CD14-positive monocyte (primary cell): ENCODE results near the gene CAMTA1. TPM values are rescaled to one million over a fixed set of nuclear protein-coding genes. Genes with fewer than 3 reads are reported as not detected.

ENCODE experiments used
- DNase-seq, 3 donors: peaks; one replicate each; pipeline ENCODE4 v3.0.0-alpha.2; 2011 to 2022
- H2AFZ ChIP-seq: 2 replicates; pipeline ENCODE4 v1.6.0; 2012; ENCODE audit warnings: mild to moderate bottlenecking, low read depth, low read length, inconsistent platforms; ENCODE audit not compliant: insufficient read depth, poor library complexity, severe bottlenecking
- H3K27ac ChIP-seq, 2 donors: 1 replicate in 1 of 2; 2 replicates in 1 of 2; pipeline ENCODE4 v1.5.1; 2012 to 2013; ENCODE audit warnings: low read length in 2 of 2, control low read depth in 1 of 2, inconsistent platforms in 1 of 2, low read depth in 1 of 2, mild to moderate bottlenecking in 1 of 2
- H3K27me3 ChIP-seq, 2 donors: one replicate each; pipeline versions ENCODE4 v1.6.0 to v1.6.1; 2011 to 2013; ENCODE audit warnings: low read length in 2 of 2; ENCODE audit not compliant: control insufficient read depth in 2 of 2, insufficient read depth in 2 of 2
- H3K36me3 ChIP-seq, 2 donors: replicated peaks in 1 of 2; 1 replicate in 1 of 2; 2 replicates in 1 of 2; pipeline versions ENCODE4 v1.5.1 to v1.6.1; 2012 to 2013; ENCODE audit warnings: low read length in 2 of 2, control low read depth in 1 of 2, inconsistent platforms in 1 of 2, mild to moderate bottlenecking in 1 of 2; ENCODE audit not compliant: insufficient read depth in 2 of 2, control insufficient read depth in 1 of 2
- H3K4me1 ChIP-seq, 2 donors: 1 replicate in 1 of 2; 2 replicates in 1 of 2; pipeline versions ENCODE4 v1.5.1 to v1.6.1; 2012 to 2013; ENCODE audit warnings: low read length in 2 of 2, control low read depth in 1 of 2, inconsistent platforms in 1 of 2, mild to moderate bottlenecking in 1 of 2, moderate library complexity in 1 of 2; ENCODE audit not compliant: insufficient read depth in 2 of 2, control insufficient read depth in 1 of 2
- H3K4me2 ChIP-seq: replicated peaks from 2 replicates; pipeline ENCODE3; 2012; ENCODE audit warnings: low read length, moderate library complexity, mild to moderate bottlenecking; ENCODE audit not compliant: poor library complexity, severe bottlenecking; ENCODE audit errors: extremely low read depth
- H3K4me3 ChIP-seq, 3 experiments: fragments of 200-600 bp in 1 of 3; sonication (generic) in 1 of 3; replicated peaks in 1 of 3; 1 replicate in 2 of 3; 2 replicates in 1 of 3; pipeline ENCODE4 v1.5.1; 2011 to 2013; ENCODE audit warnings: low read length in 3 of 3, mild to moderate bottlenecking in 3 of 3, control low read depth in 2 of 3, low read depth in 2 of 3, inconsistent platforms in 1 of 3, moderate library complexity in 1 of 3
- H3K79me2 ChIP-seq: 2 replicates; pipeline ENCODE4 v1.6.0; 2012; ENCODE audit warnings: mild to moderate bottlenecking, control low read depth, inconsistent platforms, low read length, moderate library complexity; ENCODE audit not compliant: insufficient read depth
- H3K9ac ChIP-seq: 2 replicates; pipeline ENCODE4 v1.6.0; 2017; ENCODE audit warnings: low read length, mild to moderate bottlenecking; ENCODE audit not compliant: insufficient read depth, poor library complexity, severe bottlenecking
- H3K9me3 ChIP-seq, 2 donors: replicated peaks in 1 of 2; 1 replicate in 1 of 2; 2 replicates in 1 of 2; pipeline versions ENCODE4 v1.5.1 to v1.6.1; 2012 to 2013; ENCODE audit warnings: low read length in 2 of 2, control low read depth in 1 of 2; ENCODE audit not compliant: control insufficient read depth in 1 of 2, insufficient read depth in 1 of 2
- H4K20me1 ChIP-seq: 2 replicates; pipeline ENCODE4 v1.6.0; 2012; ENCODE audit warnings: mild to moderate bottlenecking, low read length, control low read depth, moderate library complexity; ENCODE audit not compliant: insufficient read depth
- H3K27ac Mint-ChIP-seq, 7 donors: one replicate each; pipeline ENCODE4 v1.8.0; 2020; ENCODE audit warnings: mild to moderate bottlenecking in 7 of 7, mixed read lengths in 7 of 7, moderate library complexity in 6 of 7, inconsistent platforms in 2 of 7
- H3K27me3 Mint-ChIP-seq, 3 donors: one replicate each; pipeline ENCODE4 v1.8.0; 2021 to 2022; ENCODE audit warnings: low read depth in 3 of 3, mild to moderate bottlenecking in 3 of 3, mixed read lengths in 3 of 3, moderate library complexity in 3 of 3, inconsistent platforms in 1 of 3
- H3K36me3 Mint-ChIP-seq, 2 donors: one replicate each; pipeline ENCODE4 v1.8.0; 2020; ENCODE audit warnings: mixed read lengths in 2 of 2, inconsistent platforms in 1 of 2, mild to moderate bottlenecking in 1 of 2
- H3K4me1 Mint-ChIP-seq: one replicate; pipeline ENCODE4 v1.8.0; 2020; ENCODE audit warnings: mild to moderate bottlenecking, mixed read lengths
- H3K4me3 Mint-ChIP-seq, 2 donors: one replicate each; pipeline ENCODE4 v1.8.0; 2020; ENCODE audit warnings: mild to moderate bottlenecking in 2 of 2, mixed read lengths in 2 of 2, moderate library complexity in 1 of 2
- H3K9me3 Mint-ChIP-seq, 7 donors: one replicate each; pipeline ENCODE4 v1.8.0; 2020 to 2022; ENCODE audit warnings: mixed read lengths in 7 of 7, mild to moderate bottlenecking in 6 of 7, moderate library complexity in 6 of 7, inconsistent platforms in 2 of 7
- CTCF ChIP-seq: fragments of 200-600 bp; IDR thresholded peaks from one replicate; pipeline ENCODE4 v1.8.0; 2022; ENCODE audit warnings: antibody characterized with exemption, mild to moderate bottlenecking
- WGBS: methylation state at CpG from one replicate; pipeline ENCODE4 v1.1.5; 2013; ENCODE audit warnings: missing lambda C conversion rate; ENCODE audit not compliant: insufficient coverage; 5-methylcytosine and 5-hydroxymethylcytosine counted together
- intact Hi-C, 2 donors: fragments of 100-400 bp; cut with micrococcal nuclease; formaldehyde crosslinking; loops; one replicate each; pipeline versions ENCODE4 v1.15.0 to v1.15.1; 2023
- polyA plus RNA-seq, 3 donors: library from polyadenylated mRNA; depleted of rRNA in 1 of 3; unstranded in 2 of 3; stranded (reverse) in 1 of 3; fragments of 300-500 nt in 2 of 3; fragments of >200 nt in 1 of 3; fragmentation: Illumina TruSeq in 2 of 3; gene quantifications; 1 replicate in 2 of 3; 2 replicates in 1 of 3; pipeline ENCODE4 v1.2.3, GENCODE V29; 2012 to 2021

Gene CAMTA1
- polyA plus RNA-seq, 3 donors: 52.0 to 89.6 (median 78.3) TPM

- Mint-ChIP-seq H3K27me3 (peaks cover 26 to 30% (median 30%) of the 10 kb centered on the region in 3 donors), H3K36me3 (no peaks in the 10 kb centered on the region), H3K4me1 (no peaks in the 10 kb centered on the region), H3K27ac (no peak overlapping the region), H3K9me3 (peaks cover 0 to 5% (median 1%) of the 10 kb centered on the region in 7 donors), H3K4me3 (no peak overlapping the region)
- no peaks in the 10 kb centered on the region for H3K36me3 ChIP-seq
- H3K4me1 ChIP-seq: no peaks in the 10 kb centered on the region
- no peak for DNase-seq
- no peak overlapping the region for H3K9ac ChIP-seq
- no peak overlapping the region for H3K27ac ChIP-seq
- H4K20me1 ChIP-seq: no peaks in the 10 kb centered on the region
- H3K79me2 ChIP-seq: no peaks in the 10 kb centered on the region
- intact Hi-C loops: no loop called here
- H3K4me2 ChIP-seq: no peak overlapping the region
- TF ChIP-seq CTCF: no peak
- 70% methylated on average over 3 of the region's 4 CpGs for WGBS
- no peak overlapping the region for H3K4me3 ChIP-seq
- no peaks in the 10 kb centered on the region for H3K9me3 ChIP-seq
- peaks cover 8 to 24% of the 10 kb centered on the region in 2 donors for H3K27me3 ChIP-seq
- no peak overlapping the region for H2AFZ ChIP-seq
These were observed 187.1 kb downstream of the CAMTA1 start for GRCh38 chr1:6972399-6972798.

GRCh38 chr1:6975331-6976043 lies 190.2 kb downstream of the CAMTA1 start:
- Histone ChIP-seq H2AFZ (no peak overlapping the region), H4K20me1 (no peaks in the 10 kb centered on the region), H3K79me2 (no peaks in the 10 kb centered on the region), H3K9me3 (no peaks in the 10 kb centered on the region), H3K9ac (no peak overlapping the region), H3K4me1 (no peaks in the 10 kb centered on the region), H3K27me3 (no peaks in the 10 kb centered on the region), H3K4me2 (no peak overlapping the region), H3K36me3 (no peaks in the 10 kb centered on the region), H3K4me3 (no peak overlapping the region), H3K27ac (no peak overlapping the region)
- H3K27me3 Mint-ChIP-seq: peaks cover 5 to 11% (median 8%) of the 10 kb centered on the region in 3 donors
- no peak for DNase-seq
- peaks cover 0 to 6% (median 2%) of the 10 kb centered on the region in 7 donors for H3K9me3 Mint-ChIP-seq
- no peak overlapping the region for H3K4me3 Mint-ChIP-seq
- no peaks in the 10 kb centered on the region for H3K4me1 Mint-ChIP-seq
- intact Hi-C loops: no loop called here
- no peak for TF ChIP-seq CTCF
- WGBS: 92% methylated on average over 14 of the region's 16 CpGs
- no peaks in the 10 kb centered on the region for H3K36me3 Mint-ChIP-seq
- no peak overlapping the region for H3K27ac Mint-ChIP-seq
